Breast epithelium (tissue), 3 donors: Measurements from ENCODE around the gene ALDH7A1.

Experiments
- CTCF ChIP-seq, 3 donors: fragments of 450-650 bp; IDR thresholded peaks; one replicate each; pipeline ENCODE4 v1.5.1; 2016 to 2017; ENCODE audit warnings: antibody characterized with exemption in 3 of 3, mild to moderate bottlenecking in 3 of 3, moderate library complexity in 3 of 3
- POLR2A ChIP-seq: fragments of 450-650 bp; IDR thresholded peaks from one replicate; pipeline ENCODE4 v1.6.1; 2016; ENCODE audit warnings: antibody characterized with exemption, mild to moderate bottlenecking, moderate library complexity

- TF ChIP-seq CTCF (IDR thresholded peaks at IDR 0.05) (no peak), POLR2A (no peak)
These were observed 42.4 kb downstream of the ALDH7A1 start for GRCh38 chr5:126552614-126553013.
